AG04449 (cell line): ENCODE results near the gene CPEB3.
"Not testable (repeated sequence)": the region's sequence is repeated elsewhere in the genome, so short reads cannot be mapped to it uniquely, and the experiment has no call there.

Experiments
- CTCF ChIA-PET: fragments of 350-600 bp; formaldehyde crosslinking; extraction: SDS; loops from one replicate; lab custom pipeline; 2021; ENCODE audit warnings: antibody characterized with exemption; lab: Yijun Ruan, JAX
- POLR2A ChIA-PET: fragments of 400-600, 350-600 bp; formaldehyde crosslinking; extraction: SDS; loops from one replicate; lab custom pipeline; 2020; ENCODE audit warnings: antibody characterized with exemption, inconsistent platforms; lab: Yijun Ruan, JAX
- DNase-seq: peaks from one replicate; pipeline ENCODE4 v3.0.0-alpha.2; 2010; ENCODE audit warnings: low read depth, low spot score
- H3K4me3 ChIP-seq: 2 replicates; pipeline ENCODE4 v1.5.1; 2011; ENCODE audit warnings: low read depth, mild to moderate bottlenecking, control low read depth, low read length
- CTCF ChIP-seq: IDR thresholded peaks from one replicate; pipeline ENCODE4 v1.5.1; 2011; ENCODE audit warnings: mild to moderate bottlenecking, moderate library complexity, low read length, control low read depth, inconsistent platforms; ENCODE audit not compliant: insufficient read depth; ENCODE audit errors: missing control alignments

The CPEB3 gene

GRCh38 chr10:92052088-92052487, 238.8 kb downstream of the CPEB3 start:
- POLR2A ChIA-PET, result no interaction called here
- no peak for TF ChIP-seq CTCF
- DNase-seq, result no peak
- CTCF ChIA-PET, result interaction anchor here (1.5 kb wide), 1 partner anchor 9 kb away, joined by 3 read pairs; no protein-coding TSS in a partner anchor
- H3K4me3 ChIP-seq, result no peak overlapping the region

- POLR2A ChIA-PET, result interaction anchor here (0.6 kb wide), 1 partner anchor 296 kb away, joined by 3 read pairs; no protein-coding TSS in a partner anchor
- no peak for TF ChIP-seq CTCF
- CTCF ChIA-PET, result no interaction called here
- DNase-seq, result no peak
- no peak overlapping the region for H3K4me3 ChIP-seq
These were observed 243.7 kb downstream of the CPEB3 start for GRCh38 chr10:92047215-92047614.

GRCh38 chr10:92045641-92046106, 245.2 kb downstream of the CPEB3 start:
- POLR2A ChIA-PET, result no interaction called here
- no peak for TF ChIP-seq CTCF
- H3K4me3 ChIP-seq, result no peak overlapping the region
- no peak for DNase-seq
- CTCF ChIA-PET, result no interaction called here

GRCh38 chr10:92042541-92042940, 248.3 kb downstream of the CPEB3 start:
- DNase-seq, result no peak
- POLR2A ChIA-PET, result no interaction called here
- no peak for TF ChIP-seq CTCF
- CTCF ChIA-PET, result no interaction called here
- H3K4me3 ChIP-seq, result no peak overlapping the region

- ChIA-PET POLR2A (no interaction called here), CTCF (no interaction called here)
- no peak for DNase-seq
- no peak overlapping the region for H3K4me3 ChIP-seq
- no peak for TF ChIP-seq CTCF
These were observed 251.9 kb downstream of the CPEB3 start for GRCh38 chr10:92038949-92039348.

GRCh38 chr10:92033070-92033469, 257.8 kb downstream of the CPEB3 start:
- CTCF ChIA-PET, DNase-seq, H3K4me3 ChIP-seq, POLR2A ChIA-PET: not testable (repeated sequence)

GRCh38 chr10:92031580-92031979, 259.3 kb downstream of the CPEB3 start:
- ChIA-PET CTCF (no interaction called here), POLR2A (no interaction called here)
- no peak overlapping the region for H3K4me3 ChIP-seq
- TF ChIP-seq CTCF, result no peak
- no peak for DNase-seq
